Keratinocyte (primary cell): Measurements from ENCODE around the gene RELL2.
"Not testable (repeated sequence)": the region's sequence is repeated elsewhere in the genome, so short reads cannot be mapped to it uniquely, and the experiment has no call there.

ENCODE experiments used
- EZH2 ChIP-seq: IDR thresholded peaks from one replicate; pipeline ENCODE4 v1.6.1; 2012; ENCODE audit warnings: inconsistent platforms, mild to moderate bottlenecking, low read length, moderate library complexity
- TF ChIP-seq, protein P1 (sequence below), 3 experiments: IDR thresholded peaks in 1 of 3; conservative IDR thresholded peaks in 1 of 3; optimal IDR thresholded peaks in 1 of 3; 2 replicates in 2 of 3; 3 replicates in 1 of 3; pipeline versions ENCODE3 to v1.5.1; 2011; ENCODE audit warnings: low read length in 3 of 3, mild to moderate bottlenecking in 3 of 3, moderate library complexity in 2 of 3, control low read depth in 1 of 3, inconsistent platforms in 1 of 3; ENCODE audit not compliant: insufficient read depth in 2 of 3; ENCODE audit errors: extremely low read depth in 1 of 3

DNA sequence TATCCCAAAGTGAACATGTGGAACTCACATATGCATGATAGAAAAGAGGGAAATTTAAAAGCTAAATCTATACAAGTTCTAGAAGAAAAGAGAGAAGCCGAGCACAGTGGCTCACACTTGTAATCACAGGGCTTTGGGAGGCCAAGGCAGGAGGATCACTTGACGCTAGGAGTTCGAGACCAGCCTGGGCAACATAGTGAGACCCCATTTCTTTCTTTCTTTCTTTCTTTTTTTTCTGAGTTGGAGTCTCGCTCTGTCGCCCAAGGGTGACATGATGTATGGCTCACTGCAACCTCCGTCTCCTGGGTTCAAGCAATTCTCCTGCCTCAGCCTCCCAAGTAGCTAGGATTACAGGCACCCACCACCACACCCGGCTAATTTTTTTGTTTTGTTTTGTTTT is 26.9 kb upstream of the RELL2 start:
- TF ChIP-seq, protein P1, sequence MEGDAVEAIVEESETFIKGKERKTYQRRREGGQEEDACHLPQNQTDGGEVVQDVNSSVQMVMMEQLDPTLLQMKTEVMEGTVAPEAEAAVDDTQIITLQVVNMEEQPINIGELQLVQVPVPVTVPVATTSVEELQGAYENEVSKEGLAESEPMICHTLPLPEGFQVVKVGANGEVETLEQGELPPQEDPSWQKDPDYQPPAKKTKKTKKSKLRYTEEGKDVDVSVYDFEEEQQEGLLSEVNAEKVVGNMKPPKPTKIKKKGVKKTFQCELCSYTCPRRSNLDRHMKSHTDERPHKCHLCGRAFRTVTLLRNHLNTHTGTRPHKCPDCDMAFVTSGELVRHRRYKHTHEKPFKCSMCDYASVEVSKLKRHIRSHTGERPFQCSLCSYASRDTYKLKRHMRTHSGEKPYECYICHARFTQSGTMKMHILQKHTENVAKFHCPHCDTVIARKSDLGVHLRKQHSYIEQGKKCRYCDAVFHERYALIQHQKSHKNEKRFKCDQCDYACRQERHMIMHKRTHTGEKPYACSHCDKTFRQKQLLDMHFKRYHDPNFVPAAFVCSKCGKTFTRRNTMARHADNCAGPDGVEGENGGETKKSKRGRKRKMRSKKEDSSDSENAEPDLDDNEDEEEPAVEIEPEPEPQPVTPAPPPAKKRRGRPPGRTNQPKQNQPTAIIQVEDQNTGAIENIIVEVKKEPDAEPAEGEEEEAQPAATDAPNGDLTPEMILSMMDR (optimal IDR thresholded peaks at IDR 0.05 in 1 of 3, IDR thresholded peaks at IDR 0.05 in 1 of 3, conservative IDR thresholded peaks at IDR 0.05 in 1 of 3; ENCODE audit: extremely low read depth in 1 of 3, insufficient read depth in 2 of 3, low read length in 3 of 3) = not testable (repeated sequence)
- not testable (repeated sequence) for TF ChIP-seq EZH2
